CD4-positive, alpha-beta T cell treated with Interleukin-4 for 4 hours (primary cell): Measurements from ENCODE around the gene CERS3.
A peak's percentile ranks its signal among the peaks of the same experiment; 100 is the strongest.

Experiments
- DNase-seq: peaks from one replicate; pipeline ENCODE4 v3.0.0-alpha.2; 2020

The CERS3 gene

DNA sequence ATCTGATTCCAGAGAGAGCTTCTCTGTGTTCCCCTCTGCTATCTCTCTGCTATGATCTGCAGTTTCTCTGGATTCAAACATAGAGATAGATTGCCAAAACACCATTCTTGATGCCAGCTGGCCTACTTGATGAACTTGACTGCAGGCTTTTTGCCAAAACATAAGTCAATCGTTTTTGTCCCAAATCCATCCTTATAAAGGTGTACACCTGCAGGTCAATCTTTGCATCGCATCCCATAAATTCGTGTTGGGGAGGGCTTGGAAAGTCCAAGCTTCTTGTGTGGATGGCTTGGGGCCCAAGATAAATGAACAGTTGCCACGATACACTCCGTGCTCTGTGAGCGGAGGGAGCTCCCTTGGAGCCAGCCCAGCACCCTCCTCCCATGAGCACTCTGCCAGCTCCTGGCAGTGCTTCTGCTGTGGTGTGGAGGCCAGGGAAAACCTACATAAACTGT is 2.7 kb downstream of the CERS3 start:
- DNase-seq = no peak

DNA sequence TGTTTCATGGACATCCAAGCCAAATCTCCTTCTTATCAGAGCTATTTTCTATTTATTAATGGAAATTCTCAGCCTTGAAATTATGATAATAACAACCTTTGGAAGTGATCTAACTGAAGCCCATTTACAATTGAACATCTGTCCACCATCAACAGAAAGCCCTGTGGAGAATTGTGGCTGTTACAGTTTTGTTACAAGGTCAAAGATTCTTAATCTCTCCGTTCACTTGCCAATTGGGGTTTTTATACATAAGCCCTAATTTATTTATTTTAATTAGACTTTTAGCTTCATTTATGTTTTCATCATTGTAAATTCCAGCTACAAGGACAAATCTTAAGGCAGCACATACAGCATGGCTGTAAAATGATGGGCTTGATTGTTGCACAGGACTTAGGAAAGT is 3.3 kb downstream of the CERS3 start:
- no peak for DNase-seq

DNA sequence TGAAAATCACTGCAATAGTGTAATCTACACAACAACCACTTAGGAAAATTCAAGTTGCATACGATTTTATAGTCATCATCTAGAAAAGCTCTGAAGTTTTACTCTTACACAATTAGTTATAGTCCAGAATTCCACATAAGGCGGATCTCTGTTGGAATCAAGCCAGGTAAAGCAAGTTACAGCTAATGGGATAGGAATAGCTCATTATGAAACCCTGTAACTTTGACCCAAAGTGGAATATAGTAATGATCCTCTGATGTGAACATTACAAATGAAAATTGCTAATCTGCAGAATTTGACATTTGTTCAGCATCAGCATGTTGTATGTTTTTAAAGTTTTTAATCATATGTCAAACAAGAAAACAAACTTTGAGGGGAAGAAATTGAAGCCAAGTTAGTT is 4.4 kb downstream of the CERS3 start:
- no peak for DNase-seq

DNA sequence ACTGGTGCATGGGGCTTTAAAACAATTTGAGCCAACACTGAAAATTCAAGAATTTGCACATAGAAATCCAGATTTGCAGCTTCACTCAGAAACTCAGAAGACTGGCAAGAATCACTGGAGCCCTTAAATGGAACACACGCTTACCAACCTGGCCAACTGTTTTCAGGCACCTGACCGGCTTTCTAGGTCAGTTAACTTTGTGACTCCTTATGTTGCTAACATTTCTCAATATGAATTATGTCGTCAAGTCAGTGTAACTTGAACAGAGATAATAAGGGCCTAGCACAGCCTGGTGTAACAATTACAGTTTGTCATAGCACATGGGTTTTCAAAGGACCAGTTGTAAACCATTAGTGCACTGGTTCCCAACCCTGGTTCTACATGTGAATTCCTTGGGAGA is 6.8 kb downstream of the CERS3 start:
- no peak for DNase-seq

DNA sequence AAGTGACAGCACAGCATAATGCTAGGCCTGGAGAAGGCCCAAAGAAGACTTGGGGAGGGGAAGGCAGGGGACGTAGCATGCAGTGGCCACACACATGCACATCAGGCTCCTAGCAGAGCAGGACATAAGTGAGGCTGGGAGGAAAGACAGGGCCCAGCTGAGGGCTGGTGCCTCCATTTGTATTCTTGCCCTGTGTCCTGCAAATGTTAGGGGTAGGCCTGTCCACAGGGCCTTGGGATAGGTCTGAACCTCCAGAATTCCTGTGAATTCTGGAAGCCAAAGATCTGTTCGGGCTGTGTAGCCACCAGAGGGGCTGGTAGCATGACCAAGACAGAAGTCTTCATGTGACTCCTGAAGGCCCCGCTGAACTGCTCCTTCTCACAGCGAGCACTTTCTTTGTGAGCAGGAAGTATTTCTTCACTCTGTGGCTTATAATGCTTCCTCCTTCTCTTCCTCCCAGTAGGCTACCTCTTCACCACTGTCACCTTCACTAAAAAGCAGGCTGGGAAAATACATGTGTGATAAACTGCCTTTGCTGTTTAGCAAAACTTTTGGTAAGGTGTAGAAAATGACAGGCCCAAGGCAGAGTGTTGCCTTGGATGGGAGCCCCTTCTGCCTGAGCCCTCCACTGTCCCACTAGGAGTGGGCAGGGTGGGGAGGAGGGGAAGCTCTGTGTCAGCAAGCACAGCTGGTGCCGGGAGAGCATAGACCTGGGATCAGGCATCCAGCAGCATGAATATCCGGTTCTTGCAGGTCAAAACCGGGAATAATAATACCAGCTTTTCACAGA is 8.4 kb downstream of the CERS3 start:
- DNase-seq = peak; percentile 10

DNA sequence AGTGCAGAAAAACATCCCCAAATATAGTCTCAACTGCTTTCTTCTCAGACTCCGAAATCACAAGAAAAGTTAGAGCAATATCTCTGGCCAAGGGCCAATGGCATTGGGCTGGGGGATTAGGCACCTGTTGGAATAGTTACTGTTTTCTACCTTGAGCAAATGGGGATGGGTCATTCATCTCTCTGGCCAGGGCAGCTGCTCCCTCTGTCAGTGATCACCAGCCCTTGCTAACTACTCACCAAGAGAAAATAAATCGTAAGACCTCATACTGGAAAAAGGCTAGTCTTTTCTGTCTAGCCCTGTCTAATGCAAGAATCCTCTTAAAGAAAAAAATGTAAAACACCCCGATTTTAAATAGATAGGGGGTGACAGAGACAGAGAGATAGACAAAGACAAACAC is 10.9 kb downstream of the CERS3 start:
- no peak for DNase-seq

DNA sequence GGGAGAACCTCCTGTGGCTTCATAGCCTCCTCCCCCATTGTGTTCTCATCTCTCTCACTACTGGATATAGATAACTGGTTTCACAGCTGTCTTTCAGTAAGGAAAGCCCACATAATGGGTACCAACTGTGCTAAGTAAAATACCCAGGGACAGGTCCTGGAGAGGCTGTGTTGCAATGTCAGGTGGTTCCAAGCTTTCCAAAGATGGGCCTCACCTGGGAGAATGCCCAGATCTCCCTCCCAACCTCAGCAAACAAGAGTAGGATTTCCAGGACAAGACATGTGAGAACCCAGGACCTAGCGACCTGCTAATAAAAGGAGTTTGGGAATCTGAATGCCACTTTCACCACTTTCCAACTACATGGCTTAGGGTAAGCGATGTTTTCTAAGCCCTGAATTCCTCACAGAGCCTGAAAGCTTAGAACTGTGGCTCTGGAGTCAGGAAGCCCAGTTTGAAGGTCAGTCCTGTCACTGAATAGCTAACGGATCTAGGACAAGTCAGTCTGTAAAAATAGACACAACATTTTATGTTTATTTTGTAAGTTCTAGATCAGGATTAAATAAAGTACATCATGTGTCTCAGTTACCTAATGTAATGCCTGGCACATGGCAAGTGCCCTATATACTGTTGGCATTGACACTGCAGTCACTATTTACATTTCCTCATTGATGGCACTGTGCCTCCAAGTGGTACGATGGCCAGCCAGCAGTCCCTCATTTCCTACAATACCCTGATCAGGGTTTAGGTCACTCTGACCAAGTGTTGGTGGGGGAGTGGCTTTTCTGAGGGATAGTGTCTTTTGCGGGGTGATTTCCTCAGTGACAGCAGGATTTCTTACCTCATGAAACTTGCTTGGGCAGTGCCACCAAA is 11.9 kb downstream of the CERS3 start:
- DNase-seq = no peak

DNA sequence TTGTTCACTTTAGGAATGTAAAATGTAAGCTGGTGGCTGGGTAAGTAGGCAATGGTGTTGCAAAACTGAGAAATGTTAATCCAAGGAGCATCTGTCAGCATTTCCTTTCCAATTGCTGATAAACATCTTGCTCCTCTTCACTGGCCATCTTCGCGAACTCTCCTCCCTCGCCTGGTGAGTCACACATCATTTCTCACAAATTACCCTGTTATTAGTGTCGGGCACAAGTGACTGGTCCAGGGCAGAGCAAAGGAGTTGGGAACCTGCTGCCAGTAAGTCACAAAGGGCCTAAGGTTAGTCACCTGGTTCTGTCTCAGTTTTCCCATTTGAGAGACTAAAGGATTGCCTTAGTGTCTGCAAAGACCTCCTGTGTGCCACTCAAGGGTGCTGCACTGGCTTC is 13.0 kb downstream of the CERS3 start:
- no peak for DNase-seq

DNA sequence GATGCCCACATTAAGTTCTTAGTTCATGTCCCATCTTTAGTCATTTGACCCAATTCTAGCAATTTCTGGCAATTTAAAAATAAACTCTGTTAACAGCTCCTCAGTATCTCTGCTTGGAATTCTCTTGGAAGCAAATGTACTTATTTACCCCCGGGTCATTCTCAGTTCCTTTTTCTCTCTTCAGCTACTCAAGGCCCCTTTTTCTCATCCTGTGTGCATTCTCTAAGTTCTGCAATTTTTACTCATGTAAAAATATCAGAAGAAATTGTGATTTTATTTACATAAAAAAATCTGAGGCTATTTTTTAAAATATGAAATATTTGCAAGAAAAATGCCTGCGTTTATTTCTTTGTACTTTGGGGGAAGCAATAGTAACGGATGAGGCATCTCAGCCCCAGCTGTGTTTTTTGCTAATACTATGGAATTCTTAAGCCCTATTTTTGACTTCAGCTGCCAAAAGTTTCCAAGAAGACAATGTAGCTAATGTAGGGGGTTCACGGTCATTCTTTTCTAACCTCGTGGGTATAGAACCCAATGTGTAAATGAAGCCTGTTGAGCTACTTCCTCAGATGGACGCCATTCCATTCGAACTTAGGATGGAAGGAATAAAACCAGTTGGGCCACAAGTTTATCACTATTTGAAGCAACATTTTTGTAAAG is 20.0 kb downstream of the CERS3 start:
- DNase-seq = no peak

DNA sequence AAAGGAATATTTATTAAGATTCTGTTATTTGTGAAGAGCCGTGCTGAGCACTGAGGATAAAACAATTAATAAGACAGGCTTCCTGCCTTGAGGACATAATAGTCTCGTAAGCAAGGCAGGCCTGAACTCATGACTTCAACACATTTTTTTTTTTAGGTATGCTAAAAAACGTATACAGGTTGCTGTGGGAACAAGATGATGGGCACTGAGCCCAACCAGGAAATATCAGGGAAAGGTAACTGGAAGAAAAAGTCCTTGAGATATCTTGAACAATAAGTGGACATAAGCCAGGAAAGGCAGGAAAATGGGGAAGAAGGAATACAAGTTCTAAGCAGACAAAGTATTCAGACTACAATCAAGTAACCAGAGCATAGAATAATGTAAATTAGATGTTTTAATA is 26.1 kb downstream of the CERS3 start:
- no peak for DNase-seq

DNA sequence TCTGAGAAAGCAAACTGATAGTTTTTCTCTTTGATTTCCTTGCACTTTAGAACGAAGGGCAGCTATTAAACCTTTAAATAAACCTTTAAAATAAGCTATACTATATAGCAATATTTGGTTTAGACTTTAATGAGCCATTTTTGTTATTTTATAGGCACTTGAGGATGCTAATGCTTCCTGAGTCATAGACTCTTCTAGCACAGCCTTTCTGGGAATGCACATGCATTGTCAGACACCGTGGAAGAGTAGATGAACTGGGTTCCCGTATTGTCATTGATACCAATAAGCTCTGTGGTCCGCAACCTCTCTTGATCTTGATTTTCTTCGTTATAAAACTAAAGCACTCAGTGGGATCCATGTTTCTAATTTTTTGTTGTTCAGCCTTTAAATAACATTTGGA is 27.6 kb downstream of the CERS3 start:
- no peak for DNase-seq

DNA sequence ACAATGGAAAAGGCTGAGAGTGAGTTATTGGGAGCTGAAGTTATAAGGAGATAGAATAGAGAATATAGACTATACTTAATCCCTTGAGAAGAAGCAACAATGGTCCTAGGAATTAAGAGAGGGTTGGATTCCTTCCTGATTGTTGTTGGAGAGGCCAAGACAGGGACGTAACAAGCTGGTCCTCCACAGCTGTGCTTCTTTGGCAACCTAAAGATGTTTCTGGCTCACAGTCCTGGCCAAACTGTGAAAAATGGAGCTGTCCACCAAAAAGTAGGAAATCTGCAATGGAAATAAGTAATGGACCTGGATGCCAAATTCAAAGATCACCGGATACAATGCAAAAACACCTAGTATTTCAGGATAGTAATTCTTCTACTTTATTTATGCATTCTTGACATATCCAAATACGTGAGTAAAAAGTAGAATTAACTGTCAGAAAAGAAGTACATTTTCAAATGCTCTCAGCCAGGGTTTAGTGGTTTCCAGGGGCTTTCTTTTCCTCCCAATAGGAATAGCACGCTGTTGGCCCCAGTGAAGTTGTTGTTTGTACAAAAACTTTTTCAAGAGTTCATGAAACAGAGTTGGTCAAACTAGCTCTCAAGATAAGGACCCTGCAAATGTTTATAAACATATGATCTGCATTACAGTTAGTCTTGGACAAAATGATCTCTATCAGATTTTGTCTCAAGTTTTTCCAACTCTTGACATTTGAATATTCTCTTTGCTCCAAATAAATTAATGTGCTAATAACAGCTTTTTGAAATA is 28.3 kb downstream of the CERS3 start:
- DNase-seq = no peak

DNA sequence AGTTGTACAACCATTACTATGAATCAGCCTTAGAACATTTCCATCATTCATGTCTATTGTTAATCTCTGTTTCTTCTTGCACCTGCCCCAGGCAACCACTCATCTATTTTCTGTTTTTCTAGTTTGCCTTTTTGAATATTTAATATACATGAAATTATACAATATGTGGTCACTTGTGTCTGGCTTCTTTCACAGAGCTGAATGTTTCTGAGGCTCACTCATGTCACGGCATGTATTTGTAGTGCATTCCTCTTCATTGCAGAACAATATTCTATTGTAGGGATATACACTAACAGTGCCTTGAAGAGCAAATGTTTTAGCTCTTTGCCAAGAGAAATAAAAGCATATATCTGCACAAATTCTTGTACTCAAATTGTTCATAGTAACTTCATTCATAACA is 32.9 kb downstream of the CERS3 start:
- no peak for DNase-seq

DNA sequence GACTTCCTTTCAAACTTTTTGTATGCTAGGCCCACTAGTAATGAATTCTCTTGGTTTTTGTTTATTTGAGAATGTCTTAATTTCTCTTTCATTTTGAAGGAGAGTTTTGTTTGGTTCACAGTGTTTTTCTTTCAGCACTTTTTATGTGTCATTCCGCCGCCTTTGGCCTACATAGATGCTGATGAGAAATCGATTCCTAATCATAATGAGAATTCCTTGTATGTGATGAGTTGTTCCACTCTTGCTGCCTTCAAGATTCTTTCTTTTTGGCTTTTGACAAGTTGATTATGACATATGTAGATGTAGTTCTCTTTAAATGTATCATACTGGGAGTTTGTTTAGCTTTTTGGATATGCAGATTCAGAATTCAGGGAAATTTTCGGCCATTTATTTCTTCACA is 35.5 kb downstream of the CERS3 start:
- no peak for DNase-seq

DNA sequence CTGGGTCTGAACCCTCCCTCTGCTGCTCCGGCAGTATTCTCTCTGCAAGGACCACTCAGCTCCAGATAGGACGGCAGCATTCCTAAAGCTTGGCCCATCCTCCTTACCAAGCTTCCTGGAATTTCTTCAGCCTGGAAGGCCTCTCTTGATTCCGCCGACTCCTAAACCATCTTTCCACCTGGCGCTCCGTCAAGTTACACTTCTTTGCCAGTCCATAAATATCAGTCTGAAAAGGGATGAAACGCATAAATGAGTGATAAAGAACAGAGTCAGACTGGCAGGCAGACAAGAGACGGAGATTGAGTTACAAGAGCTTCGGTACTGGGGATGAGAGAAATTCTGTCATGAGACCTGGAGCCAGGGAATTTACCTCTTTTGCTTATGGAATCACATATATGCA is 44.3 kb downstream of the CERS3 start:
- DNase-seq = no peak

DNA sequence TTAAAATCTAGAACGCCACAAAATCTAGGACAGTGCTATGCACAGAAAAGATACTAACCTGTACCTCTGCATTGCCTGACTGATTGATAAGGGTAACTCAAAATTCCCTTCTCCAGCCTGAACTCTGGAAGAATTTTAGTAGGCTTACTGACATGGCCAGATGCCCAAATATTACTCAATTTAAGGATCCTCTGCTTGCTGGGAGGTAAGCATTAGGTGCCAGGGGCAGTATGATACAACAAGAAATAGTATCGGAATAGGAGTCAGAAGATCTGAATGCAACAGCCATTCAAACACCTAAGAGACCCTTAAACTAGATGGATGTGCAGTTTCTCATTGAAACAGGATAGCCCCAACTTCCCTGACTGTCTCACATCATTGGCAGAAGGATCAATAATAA is 45.4 kb downstream of the CERS3 start:
- no peak for DNase-seq

DNA sequence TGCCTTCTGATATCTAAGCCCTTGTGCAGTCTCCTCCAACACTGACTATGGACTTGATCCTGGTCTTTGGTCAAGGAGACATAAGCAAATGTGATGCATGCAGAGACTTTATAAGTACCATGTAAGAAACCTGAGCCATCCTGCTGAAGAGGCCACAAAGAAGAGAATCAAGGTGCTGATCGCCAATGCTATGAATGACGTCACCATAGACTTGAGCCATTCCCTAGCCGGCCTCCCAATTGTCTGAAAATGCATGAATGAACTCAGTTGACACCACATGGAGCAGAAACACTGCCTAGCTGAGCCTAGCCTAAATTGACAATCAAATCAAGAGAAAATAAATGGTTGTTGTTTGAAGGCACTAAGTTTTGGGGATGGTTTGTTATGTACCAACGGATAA is 51.9 kb downstream of the CERS3 start:
- DNase-seq = no peak

DNA sequence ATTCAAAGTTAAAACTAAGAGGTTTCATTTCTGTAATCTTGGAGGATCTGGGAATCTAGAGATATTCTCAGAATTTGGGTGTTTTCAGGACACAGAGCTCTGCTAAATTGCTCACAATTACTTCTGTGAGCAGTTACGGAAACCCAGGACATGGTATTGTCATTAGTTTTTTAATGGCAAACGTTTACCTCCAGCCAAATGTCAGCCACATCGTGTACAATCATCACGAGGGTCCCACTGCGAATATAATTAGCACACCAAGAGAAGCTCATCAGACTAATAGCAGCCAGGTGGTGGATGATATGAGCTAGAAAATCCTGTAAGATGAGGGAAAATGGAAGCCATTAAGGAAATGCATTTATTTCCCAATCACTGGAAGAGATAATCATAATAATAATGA is 56.0 kb downstream of the CERS3 start:
- DNase-seq = no peak

DNA sequence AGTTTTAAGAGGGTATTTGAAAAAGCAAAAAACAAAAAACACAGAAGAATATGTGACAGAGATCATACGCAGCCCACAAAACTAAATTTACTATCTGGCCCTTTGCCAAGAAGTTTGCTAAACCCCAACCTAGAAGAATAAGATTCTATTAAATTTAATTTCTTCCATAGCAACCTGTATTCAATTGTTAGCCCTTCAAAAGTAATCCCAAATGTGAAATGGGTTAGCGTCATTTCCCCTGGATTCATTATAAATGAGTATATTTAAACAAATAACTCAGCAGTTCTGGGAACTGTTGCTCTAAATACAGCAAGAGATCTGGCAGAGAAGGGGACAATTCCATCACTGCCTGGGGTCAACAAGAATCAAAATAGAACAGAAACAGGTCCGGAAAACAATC is 56.8 kb downstream of the CERS3 start:
- no peak for DNase-seq

DNA sequence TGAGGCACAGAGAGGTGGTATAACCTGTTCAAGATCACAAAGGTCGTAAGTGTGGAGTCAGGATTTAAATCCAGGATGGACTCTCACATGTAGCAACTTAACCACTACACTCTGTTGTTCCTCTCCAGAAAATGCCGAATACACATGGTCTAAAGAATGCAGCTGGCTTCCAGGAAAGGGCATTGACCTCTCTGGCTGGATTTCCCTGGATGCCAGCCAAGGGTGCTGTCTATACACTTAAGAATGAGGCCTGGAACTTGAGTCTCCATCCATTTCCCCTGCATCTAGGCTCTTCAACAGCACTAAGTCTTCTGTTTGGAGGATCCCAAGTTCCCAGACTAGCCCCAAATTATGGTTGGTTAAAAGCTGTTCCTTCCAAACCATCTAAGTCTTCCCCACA is 60.5 kb downstream of the CERS3 start:
- no peak for DNase-seq

DNA sequence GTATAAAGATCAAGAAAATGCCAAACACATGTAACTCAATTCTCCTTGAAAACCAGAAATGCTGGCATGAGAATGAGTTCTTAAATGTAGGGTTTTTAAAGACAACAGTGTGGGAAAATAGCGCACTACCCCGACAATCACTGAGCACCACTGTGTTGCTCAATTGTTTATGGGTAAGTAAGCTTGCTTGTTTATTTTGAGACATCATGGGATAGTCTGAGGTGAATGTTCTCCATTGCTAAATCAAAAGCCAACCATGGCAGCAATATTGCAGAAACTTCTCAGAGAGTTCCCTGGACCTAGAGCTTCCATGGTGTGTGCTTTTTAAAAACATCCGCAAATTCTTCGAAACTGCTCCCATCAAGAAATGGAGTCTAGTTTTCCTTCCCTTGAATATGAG is 62.7 kb downstream of the CERS3 start:
- DNase-seq = no peak

DNA sequence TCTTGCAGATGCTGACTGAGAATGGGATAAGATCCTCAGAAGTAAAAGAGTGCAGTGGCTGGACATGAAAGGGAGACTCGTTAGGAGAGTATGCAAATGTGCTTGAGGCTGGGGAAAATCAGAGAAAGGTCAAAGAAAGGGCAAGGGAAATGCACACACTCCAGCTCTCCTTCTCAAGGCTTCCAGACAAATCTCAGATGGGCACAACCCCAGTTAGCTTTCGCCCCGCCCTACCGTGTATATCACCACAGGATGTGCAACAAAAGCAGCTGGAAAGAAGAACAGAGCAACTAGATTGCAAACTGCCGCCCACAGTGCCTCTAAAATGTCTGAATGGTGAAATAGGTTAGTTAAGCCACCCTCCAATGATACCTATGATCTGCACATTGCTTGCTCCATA is 63.9 kb downstream of the CERS3 start:
- no peak for DNase-seq

DNA sequence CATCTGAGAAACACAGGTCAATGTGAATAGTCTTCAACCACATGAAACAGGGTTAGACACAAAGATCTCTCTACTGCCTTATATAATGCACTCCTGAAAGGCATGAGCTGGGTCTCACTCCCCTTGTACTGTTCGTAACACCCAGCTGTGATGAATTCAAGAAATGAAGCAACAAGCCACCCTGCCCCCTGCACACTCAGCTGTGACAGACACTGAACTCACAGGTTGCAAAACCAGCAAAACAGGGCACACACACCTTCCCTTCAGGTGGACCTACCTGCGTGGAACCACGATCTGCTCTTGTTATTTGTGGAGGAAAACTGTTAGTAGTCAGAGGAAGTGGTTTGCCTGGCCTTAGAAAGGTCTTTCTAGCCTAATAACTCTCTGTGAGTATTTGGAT is 64.5 kb downstream of the CERS3 start:
- no peak for DNase-seq
